ENCODE results near the gene SPEN. TPM values are rescaled to one million over a fixed set of nuclear protein-coding genes. Genes with fewer than 3 reads are reported as not detected.
"Not testable (repeated sequence)": the region's sequence is repeated elsewhere in the genome, so short reads cannot be mapped to it uniquely, and the experiment has no call there.

Gene SPEN
- total and polyA plus RNA-seq, 2 of the 4 experiments (the other 2 are of a cell fraction), result 7.6 to 15.8 TPM

- H2BK20ac ChIP-seq (ENCODE audit: low read depth, low read length), result no peak overlapping the region
- no peaks in the 10 kb centered on the region; the same call in 1 of the 2 replicates for H3K9me1 ChIP-seq (ENCODE audit: insufficient read depth, low read length)
- H2AK9ac ChIP-seq (replicated peaks; ENCODE audit: low read depth, low read length, poor library complexity), result no peak overlapping the region
- in situ Hi-C loops (cut with MboI; ENCODE audit: low sequenced_read_pairs), result no loop called here
- H3K4me3 ChIP-seq (ENCODE audit: insufficient read depth, low read depth, low read length), result no peak overlapping the region
- dilution Hi-C loops (cut with HindIII; ENCODE audit: low sequenced_read_pairs, unreplicated experiment), result no loop called here
- H3K4me2 ChIP-seq (ENCODE audit: low read depth, low read length), result no peak overlapping the region
- BruUV-seq (replicated peaks), result no TSS peak
- no peak for DNase-seq
- no peak overlapping the region for H2AK5ac ChIP-seq (ENCODE audit: low read depth, low read length)
- H2BK5ac ChIP-seq (ENCODE audit: low read depth, low read length, poor library complexity, severe bottlenecking), result no peak overlapping the region
- peaks cover 0 to 1% of the 10 kb centered on the region in 2 experiments; a peak in 2 of 4 replicates for H3K79me1 ChIP-seq (ENCODE audit: low read depth in 1 of 2, low read length in 2 of 2)
- H3K36me3 ChIP-seq (ENCODE audit: control insufficient read depth, insufficient read depth, low read length), result no peaks in the 10 kb centered on the region
- no peak overlapping the region for H3K4ac ChIP-seq (ENCODE audit: low read depth, low read length)
- no peak overlapping the region for H3K27ac ChIP-seq (ENCODE audit: insufficient read depth, low read length)
- H3K27me3 ChIP-seq (ENCODE audit: control insufficient read depth, insufficient read depth, low read length), result no peaks in the 10 kb centered on the region
- POLR2A ChIA-PET (ENCODE audit: unreplicated experiment), result no interaction called here
- no peak for ATAC-seq (ENCODE audit: low read depth)
- no peak overlapping the region for H3K9ac ChIP-seq (ENCODE audit: low read depth, low read length)
- no peak overlapping the region for H4K5ac ChIP-seq (ENCODE audit: low read depth, low read length)
- intact Hi-C loops (cut with micrococcal nuclease), result no loop called here
- no peak overlapping the region for H3K18ac ChIP-seq (ENCODE audit: low read depth, low read length)
- H4K20me1 ChIP-seq (ENCODE audit: insufficient read depth, low read length), result no peaks in the 10 kb centered on the region
- no peak overlapping the region for H2BK15ac ChIP-seq (ENCODE audit: low read depth, low read length)
- no peaks in the 10 kb centered on the region for H3K4me1 ChIP-seq (ENCODE audit: control insufficient read depth, insufficient read depth, low read length)
- no peak overlapping the region for H3K23ac ChIP-seq (ENCODE audit: low read depth, low read length)
- no peak overlapping the region for H4K91ac ChIP-seq (ENCODE audit: insufficient read depth, low read depth, low read length)
- no peak overlapping the region for H2BK120ac ChIP-seq (ENCODE audit: low read depth, low read length)
- CTCF ChIA-PET, result no interaction called here
- H3K14ac ChIP-seq (replicated peaks; ENCODE audit: low read depth, low read length), result no peak overlapping the region
- no peak for TF ChIP-seq MAFK (IDR thresholded peaks at IDR 0.05; ENCODE audit: low read depth, low read length)
- no peak overlapping the region for H3K56ac ChIP-seq (ENCODE audit: extremely low read depth, insufficient read depth, low read length)
- H4K8ac ChIP-seq (ENCODE audit: low read depth in 2 of 2, low read length in 2 of 2), result no peak overlapping the region
- no peak overlapping the region for H2AFZ ChIP-seq (replicated peaks; ENCODE audit: low read length, poor library complexity)
- H3K9me3 ChIP-seq (ENCODE audit: control insufficient read depth, insufficient read depth, low read length), result no peaks in the 10 kb centered on the region
- 96% methylated on average over 3 of the region's 6 CpGs; no CpG with 5 or more reads in 1 of the 2 experiments for WGBS, 2 experiments (ENCODE audit: extremely low coverage in 2 of 2, insufficient read length in 1 of 2)
Observed at GRCh38 chr1:15826810-15827507, 20.5 kb upstream of the SPEN start.

GRCh38 chr1:15827567-15827966 is 19.9 kb upstream of the SPEN start:
- H3K4ac ChIP-seq (ENCODE audit: low read depth, low read length); H4K20me1 ChIP-seq (ENCODE audit: insufficient read depth, low read length); dilution Hi-C loops (cut with HindIII; ENCODE audit: low sequenced_read_pairs, unreplicated experiment); H3K18ac ChIP-seq (ENCODE audit: low read depth, low read length); H3K36me3 ChIP-seq (ENCODE audit: control insufficient read depth, insufficient read depth, low read length); H2BK5ac ChIP-seq (ENCODE audit: low read depth, low read length, poor library complexity, severe bottlenecking); H3K4me1 ChIP-seq (ENCODE audit: control insufficient read depth, insufficient read depth, low read length); H4K8ac ChIP-seq (ENCODE audit: low read depth in 2 of 2, low read length in 2 of 2); H2BK15ac ChIP-seq (ENCODE audit: low read depth, low read length); H2AK9ac ChIP-seq (replicated peaks; ENCODE audit: low read depth, low read length, poor library complexity); ATAC-seq (ENCODE audit: low read depth); BruUV-seq (replicated peaks); H3K79me1 ChIP-seq (ENCODE audit: low read depth in 1 of 2, low read length in 2 of 2); H2BK120ac ChIP-seq (ENCODE audit: low read depth, low read length); H3K9me3 ChIP-seq (ENCODE audit: control insufficient read depth, insufficient read depth, low read length); H2AK5ac ChIP-seq (ENCODE audit: low read depth, low read length); H3K9ac ChIP-seq (ENCODE audit: low read depth, low read length); H3K4me3 ChIP-seq (ENCODE audit: insufficient read depth, low read depth, low read length); H4K91ac ChIP-seq (ENCODE audit: insufficient read depth, low read depth, low read length); DNase-seq; POLR2A ChIA-PET (ENCODE audit: unreplicated experiment); in situ Hi-C loops (cut with MboI; ENCODE audit: low sequenced_read_pairs); H3K9me1 ChIP-seq (ENCODE audit: insufficient read depth, low read length); intact Hi-C loops (cut with micrococcal nuclease); CTCF ChIA-PET; H3K27me3 ChIP-seq (ENCODE audit: control insufficient read depth, insufficient read depth, low read length); H2AFZ ChIP-seq (replicated peaks; ENCODE audit: low read length, poor library complexity); H3K23ac ChIP-seq (ENCODE audit: low read depth, low read length); H3K56ac ChIP-seq (ENCODE audit: extremely low read depth, insufficient read depth, low read length); H2BK20ac ChIP-seq (ENCODE audit: low read depth, low read length); H3K27ac ChIP-seq (ENCODE audit: insufficient read depth, low read length); H3K14ac ChIP-seq (replicated peaks; ENCODE audit: low read depth, low read length); H3K4me2 ChIP-seq (ENCODE audit: low read depth, low read length); H4K5ac ChIP-seq (ENCODE audit: low read depth, low read length): not testable (repeated sequence)
- WGBS, 2 experiments (ENCODE audit: extremely low coverage in 2 of 2, insufficient read length in 1 of 2), result 96% methylated on average over 9 of the region's 15 CpGs; no CpG with 5 or more reads in 1 of the 2 experiments
